Right lobe of liver (tissue), 6 donors: ENCODE results near the gene C10orf71. TPM values are rescaled to one million over a fixed set of nuclear protein-coding genes. Genes with fewer than 3 reads are reported as not detected.

Experiments
- ATAC-seq, 4 donors: fragments of 200-7000 bp; cut with Tn5 transposase; one replicate each; pipeline ENCODE4 v1.9.1; 2020; ENCODE audit warnings: mild to moderate bottlenecking in 4 of 4, moderate library complexity in 4 of 4
- DNase-seq, 3 donors: peaks; one replicate each; pipeline ENCODE4 v3.0.0-alpha.2; 2020
- H3K27ac ChIP-seq, 3 donors: fragments of 200-600 bp; one replicate each; pipeline ENCODE4 v1.8.0; 2022
- H3K27me3 ChIP-seq, 2 donors: fragments of 200-600 bp; one replicate each; pipeline ENCODE4 v1.8.0; 2022
- H3K36me3 ChIP-seq, 4 donors: fragments of 200-600 bp; sonication (generic) in 1 of 4; one replicate each; pipeline versions ENCODE4 v1.5.1 to v1.8.0; 2017 to 2022; ENCODE audit warnings: control low read depth in 1 of 4
- H3K4me1 ChIP-seq, 4 donors: fragments of 200-600 bp; sonication (generic) in 1 of 4; one replicate each; pipeline versions ENCODE4 v1.5.1 to v1.8.0; 2017 to 2022; ENCODE audit warnings: control low read depth in 1 of 4
- H3K4me3 ChIP-seq, 3 donors: fragments of 200-600 bp; one replicate each; pipeline ENCODE4 v1.8.0; 2022
- H3K9me3 ChIP-seq, 4 donors: fragments of 200-600 bp; sonication (generic) in 1 of 4; one replicate each; pipeline versions ENCODE4 v1.5.1 to v1.8.0; 2017 to 2022; ENCODE audit warnings: control low read depth in 1 of 4
- POLR2A ChIP-seq: fragments of 450-650 bp; IDR thresholded peaks from one replicate; pipeline ENCODE4 v1.6.1; 2017; ENCODE audit warnings: antibody characterized with exemption, mild to moderate bottlenecking
- WGBS: methylation state at CpG from one replicate; pipeline ENCODE4 v1.1.6; 2018; ENCODE audit warnings: low coverage, low lambda C conversion rate; ENCODE audit not compliant: insufficient coverage; ENCODE audit errors: missing lambda C conversion rate; 5-methylcytosine and 5-hydroxymethylcytosine counted together
- intact Hi-C, 2 donors: fragments of 100-400 bp; cut with DNase I; formaldehyde crosslinking; loops; one replicate each; pipeline versions ENCODE4 v1.11.2 to v1.14.1; 2022
- total RNA-seq, 6 experiments: library from RNA; depleted of rRNA in 2 of 6; stranded (reverse); fragments of >200 nt in 2 of 6; fragmentation: NEBNext Ultra II Directional in 3 of 6; extraction: Animal tissue kit (Norgen Biotek cat#: 25700) in 3 of 6; gene quantifications; one replicate each; pipeline versions ENCODE4 v1.1.0 to v1.2.4, GENCODE V29; 2016 to 2023
- TF ChIP-seq, protein P1 (sequence below), 4 donors: fragments of 200-600 bp in 3 of 4; fragments of 450-650 bp in 1 of 4; IDR thresholded peaks; one replicate each; pipeline versions ENCODE4 v1.5.1 to v1.8.0; 2016 to 2022; ENCODE audit warnings: antibody characterized with exemption in 4 of 4, mild to moderate bottlenecking in 2 of 4
- donor health status: DM: no; HTN: yes; CAD: no.
- donor health status: DM: no; HTN: no; CAD: no.
- donor health status: DM: no; HTN: no; CAD: no.
- donor health status: DM: no; HTN: yes; CAD: no.
- donor health status: DM: no; HTN: yes; CAD: no.

Gene C10orf71
- total RNA-seq, 6 experiments from 2014 or later, result 0.04 to 0.12 TPM; not detected in 4

DNA sequence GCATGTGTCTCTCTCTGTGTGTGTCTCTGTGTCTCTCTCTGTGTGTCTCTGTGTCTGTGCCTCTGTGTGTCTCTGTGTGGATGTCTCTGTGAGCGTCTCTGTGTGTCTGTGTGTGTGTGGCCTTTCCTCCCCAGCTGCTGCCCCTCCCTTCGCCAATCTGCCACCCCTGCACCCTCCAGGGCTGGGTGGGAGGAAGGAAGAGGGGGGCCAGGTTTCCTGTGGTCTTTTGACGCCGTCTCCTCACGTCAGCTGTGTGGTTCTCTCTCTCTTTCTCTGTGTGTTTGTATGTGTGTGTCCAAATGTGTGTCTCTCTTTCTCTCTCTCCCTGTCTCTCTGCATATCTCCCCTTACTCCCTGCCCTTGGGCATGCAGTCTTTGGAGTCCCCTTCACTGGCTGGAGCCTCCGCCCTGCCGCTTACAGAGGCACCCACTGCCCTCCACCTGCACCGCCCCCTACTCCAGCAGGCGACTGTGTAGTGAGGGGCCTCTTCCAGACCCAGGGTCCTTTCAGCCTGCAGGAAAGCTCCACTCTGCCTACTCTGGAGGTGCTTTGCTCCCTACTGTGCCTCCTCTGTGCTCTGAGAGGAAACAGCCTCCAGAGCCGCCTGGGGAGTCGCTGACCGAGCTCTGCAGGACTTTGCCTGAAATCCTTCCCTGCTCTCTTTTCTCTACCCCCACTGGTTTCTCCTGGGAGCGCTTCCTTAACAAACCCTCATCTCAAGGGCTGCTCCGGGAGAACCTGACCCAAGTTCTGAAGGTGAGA is 44.2 kb upstream of the C10orf71 start:
- H3K36me3 ChIP-seq, result no peaks in the 10 kb centered on the region
- H3K27me3 ChIP-seq, result no peaks in the 10 kb centered on the region
- 37% methylated on average over 12 of the region's 14 CpGs for WGBS
- no peak overlapping the region for H3K4me3 ChIP-seq
- TF ChIP-seq, protein P1, sequence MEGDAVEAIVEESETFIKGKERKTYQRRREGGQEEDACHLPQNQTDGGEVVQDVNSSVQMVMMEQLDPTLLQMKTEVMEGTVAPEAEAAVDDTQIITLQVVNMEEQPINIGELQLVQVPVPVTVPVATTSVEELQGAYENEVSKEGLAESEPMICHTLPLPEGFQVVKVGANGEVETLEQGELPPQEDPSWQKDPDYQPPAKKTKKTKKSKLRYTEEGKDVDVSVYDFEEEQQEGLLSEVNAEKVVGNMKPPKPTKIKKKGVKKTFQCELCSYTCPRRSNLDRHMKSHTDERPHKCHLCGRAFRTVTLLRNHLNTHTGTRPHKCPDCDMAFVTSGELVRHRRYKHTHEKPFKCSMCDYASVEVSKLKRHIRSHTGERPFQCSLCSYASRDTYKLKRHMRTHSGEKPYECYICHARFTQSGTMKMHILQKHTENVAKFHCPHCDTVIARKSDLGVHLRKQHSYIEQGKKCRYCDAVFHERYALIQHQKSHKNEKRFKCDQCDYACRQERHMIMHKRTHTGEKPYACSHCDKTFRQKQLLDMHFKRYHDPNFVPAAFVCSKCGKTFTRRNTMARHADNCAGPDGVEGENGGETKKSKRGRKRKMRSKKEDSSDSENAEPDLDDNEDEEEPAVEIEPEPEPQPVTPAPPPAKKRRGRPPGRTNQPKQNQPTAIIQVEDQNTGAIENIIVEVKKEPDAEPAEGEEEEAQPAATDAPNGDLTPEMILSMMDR (IDR thresholded peaks at IDR 0.05), result no peak
- no peak for TF ChIP-seq POLR2A
- H3K9me3 ChIP-seq, result no peaks in the 10 kb centered on the region
- H3K27ac ChIP-seq, result no peak overlapping the region
- intact Hi-C loops, result no loop called here
- peak; percentile 28 to 70 (median 46) for ATAC-seq
- DNase-seq, result no peak
- H3K4me1 ChIP-seq, result no peaks in the 10 kb centered on the region

DNA sequence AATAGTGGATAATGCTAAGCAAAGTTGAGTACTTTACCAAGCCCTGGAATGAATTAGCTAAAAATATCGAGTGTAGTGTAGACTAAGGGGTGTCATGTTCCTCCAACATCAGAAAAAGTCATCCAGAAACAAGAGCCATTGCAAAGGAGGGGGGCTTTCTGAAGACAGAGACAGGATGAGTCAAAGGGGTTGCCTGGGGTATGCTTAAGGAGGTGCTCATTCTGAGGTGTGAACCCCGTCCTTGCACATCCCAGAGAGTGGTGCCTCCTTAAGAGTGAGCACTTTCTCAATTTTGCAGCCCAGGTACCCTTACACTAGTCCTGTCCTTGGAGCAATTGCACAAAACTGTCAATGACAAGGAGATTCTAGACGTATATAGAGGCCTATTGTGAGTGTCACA is 43.1 kb upstream of the C10orf71 start:
- H3K9me3 ChIP-seq, result no peaks in the 10 kb centered on the region
- ATAC-seq, result no peak
- 40% methylated on average over 3 of the region's 3 CpGs for WGBS
- no peaks in the 10 kb centered on the region for H3K4me1 ChIP-seq
- intact Hi-C loops, result no loop called here
- TF ChIP-seq POLR2A, result no peak
- TF ChIP-seq, protein P1 (IDR thresholded peaks at IDR 0.05), result no peak
- H3K4me3 ChIP-seq, result no peak overlapping the region
- no peak for DNase-seq
- no peak overlapping the region for H3K27ac ChIP-seq
- H3K27me3 ChIP-seq, result no peaks in the 10 kb centered on the region
- H3K36me3 ChIP-seq, result no peaks in the 10 kb centered on the region

DNA sequence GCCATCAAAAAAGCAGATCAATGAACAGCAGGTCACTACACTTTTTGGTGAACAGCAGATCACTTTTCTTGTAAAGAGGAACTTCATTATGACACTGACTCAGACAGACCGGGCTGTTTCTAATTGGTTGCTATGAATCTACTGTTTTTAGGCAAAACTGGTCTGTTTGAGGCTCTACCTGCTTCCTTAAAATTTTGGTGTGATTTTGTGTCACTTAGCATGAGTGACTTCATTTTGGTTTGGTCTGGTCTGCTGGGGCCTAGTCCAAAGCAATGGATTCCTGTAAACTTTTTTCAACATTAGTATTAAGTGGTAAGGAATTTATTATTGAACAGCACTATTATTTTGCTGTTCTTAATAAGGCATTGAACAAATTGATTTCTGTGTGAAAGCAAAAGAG is 41.8 kb upstream of the C10orf71 start:
- 43% methylated on average over 1 of the region's 1 CpG for WGBS
- Histone ChIP-seq H3K4me3 (no peak overlapping the region), H3K9me3 (no peaks in the 10 kb centered on the region), H3K27me3 (no peaks in the 10 kb centered on the region), H3K4me1 (no peaks in the 10 kb centered on the region), H3K36me3 (no peaks in the 10 kb centered on the region), H3K27ac (no peak overlapping the region)
- no peak for TF ChIP-seq POLR2A
- TF ChIP-seq, protein P1 (IDR thresholded peaks at IDR 0.05), result no peak
- ATAC-seq (no peak), DNase-seq (no peak)
- intact Hi-C loops, result no loop called here

DNA sequence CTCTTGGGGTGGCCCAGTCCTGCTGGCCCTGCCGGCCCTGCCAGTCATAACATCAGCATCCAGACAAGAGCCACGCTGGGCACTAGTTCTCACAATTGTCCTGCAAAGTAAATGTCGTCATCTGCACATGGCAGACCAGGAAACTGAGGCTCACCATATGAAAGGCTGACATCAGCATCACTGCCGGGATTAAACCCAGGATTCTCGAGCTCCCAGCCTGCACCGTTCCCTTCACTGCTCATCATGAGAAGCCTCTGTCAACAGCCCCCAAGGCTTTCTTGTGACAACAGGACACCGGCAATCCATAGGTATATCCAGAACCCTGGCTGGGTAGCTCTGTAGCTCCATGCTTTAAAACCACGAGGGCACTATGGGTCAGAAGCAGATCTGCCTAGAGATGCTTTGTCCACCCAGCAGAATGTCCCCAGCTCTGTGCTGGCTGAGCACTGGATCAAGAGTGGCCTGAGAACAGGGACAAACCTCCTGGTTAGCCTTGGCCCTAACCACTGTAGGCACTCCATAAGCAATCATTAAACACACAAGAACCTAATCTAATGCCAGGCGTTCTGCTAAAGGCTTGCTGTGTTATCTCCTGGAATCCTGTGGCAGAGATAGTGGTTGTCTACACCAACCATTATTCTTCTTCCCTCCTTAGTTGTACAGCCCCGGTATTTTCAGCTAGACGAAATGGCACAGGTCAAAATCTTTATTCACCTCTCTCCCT is 41.2 kb upstream of the C10orf71 start:
- Histone ChIP-seq H3K27me3 (no peaks in the 10 kb centered on the region), H3K27ac (no peak overlapping the region), H3K9me3 (no peaks in the 10 kb centered on the region), H3K4me1 (no peaks in the 10 kb centered on the region), H3K36me3 (no peaks in the 10 kb centered on the region), H3K4me3 (no peak overlapping the region)
- no peak for ATAC-seq
- DNase-seq, result no peak
- 80% methylated on average over 6 of the region's 11 CpGs for WGBS
- intact Hi-C loops, result no loop called here
- TF ChIP-seq, protein P1 (IDR thresholded peaks at IDR 0.05), result no peak
- no peak for TF ChIP-seq POLR2A
